NK-92 (cell line): ENCODE results near the gene C1orf141.
"Not testable (repeated sequence)": the region's sequence is repeated elsewhere in the genome, so short reads cannot be mapped to it uniquely, and the experiment has no call there.

Experiments
- DNase-seq: peaks from one replicate; lab custom pipeline; 2025; ENCODE audit not compliant: unreplicated experiment; lab: John Stamatoyannopoulos, UW

Gene C1orf141

GRCh38 chr1:67143966-67144365 lies 9.2 kb upstream of the C1orf141 start:
- no peak for DNase-seq

- no peak for DNase-seq
These were observed 8.2 kb upstream of the C1orf141 start for GRCh38 chr1:67142931-67143330.

- DNase-seq = not testable (repeated sequence)
These were observed 7.1 kb upstream of the C1orf141 start for GRCh38 chr1:67141832-67142231.

GRCh38 chr1:67140460-67140859 lies 5.7 kb upstream of the C1orf141 start:
- no peak for DNase-seq

DNA sequence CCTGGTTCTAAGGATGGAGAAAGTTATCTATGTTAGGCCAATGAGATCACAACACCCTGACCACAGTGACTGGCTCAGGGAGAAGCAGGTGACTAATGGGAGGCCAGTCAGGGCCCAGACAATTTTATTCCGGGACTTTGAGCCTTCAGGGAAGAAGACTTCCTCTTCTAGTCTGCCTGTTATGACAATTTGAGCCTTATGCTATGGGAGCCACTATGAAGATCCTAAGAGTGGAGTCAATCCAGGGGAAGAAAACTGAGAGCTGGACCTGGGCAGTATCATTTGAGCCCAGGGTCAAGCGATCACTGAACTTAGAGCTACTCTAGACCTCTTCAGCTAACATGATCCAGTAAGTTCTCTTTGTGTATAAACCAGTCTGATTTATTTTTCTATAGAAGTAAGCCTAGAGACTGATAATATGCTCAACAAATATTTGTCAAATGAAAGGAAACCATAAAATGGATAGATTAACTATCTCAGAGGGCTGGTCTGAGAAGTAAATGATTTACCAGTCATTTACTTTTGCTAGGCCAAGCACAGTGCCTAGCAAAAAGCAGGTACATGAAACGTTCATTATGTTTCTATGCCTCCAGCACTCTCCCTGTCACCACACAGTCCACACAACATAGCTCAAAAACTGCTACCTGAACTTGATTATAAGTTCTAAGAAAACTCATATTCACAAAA lies 4.2 kb upstream of the C1orf141 start:
- no peak for DNase-seq

DNA sequence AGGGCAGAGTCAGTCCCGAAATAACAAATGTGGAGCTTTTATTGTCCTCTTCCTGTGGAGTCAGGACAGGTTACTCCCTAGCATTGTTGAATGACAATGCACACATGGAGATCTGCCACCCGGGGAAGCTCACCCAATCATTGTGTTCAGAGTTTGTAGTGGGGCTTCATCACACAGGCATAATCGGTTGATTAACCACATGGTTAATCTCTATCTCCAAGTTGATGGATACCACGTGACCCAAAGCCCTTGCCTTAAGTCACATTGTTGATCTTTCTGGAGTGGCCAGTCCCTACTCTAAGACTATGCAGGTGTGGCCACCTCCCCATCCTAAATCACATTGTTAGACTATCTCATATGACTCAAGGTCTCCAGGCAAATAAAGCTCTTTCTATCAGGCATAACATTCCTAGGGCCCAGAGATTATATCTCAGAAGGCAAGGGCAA lies 2.6 kb upstream of the C1orf141 start:
- DNase-seq = no peak

DNA sequence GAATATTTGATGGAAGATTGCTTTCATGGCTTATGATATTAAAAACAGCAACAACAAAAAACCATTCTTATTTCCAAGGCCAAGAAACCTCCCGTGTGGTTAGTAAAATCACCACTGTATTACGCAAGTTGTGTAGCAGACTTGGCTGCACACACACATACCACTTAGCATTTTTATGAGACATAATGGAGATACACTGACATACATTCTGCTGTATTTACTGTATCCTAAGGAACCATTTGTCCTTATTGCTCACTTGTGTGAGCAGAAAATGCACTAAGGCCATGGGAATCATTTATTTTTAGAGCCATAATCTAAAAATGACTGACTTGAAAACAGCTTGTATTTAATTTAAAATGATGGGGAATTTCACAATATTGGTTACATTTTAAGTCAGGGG lies 584 bp upstream of the C1orf141 start:
- no peak for DNase-seq

DNA sequence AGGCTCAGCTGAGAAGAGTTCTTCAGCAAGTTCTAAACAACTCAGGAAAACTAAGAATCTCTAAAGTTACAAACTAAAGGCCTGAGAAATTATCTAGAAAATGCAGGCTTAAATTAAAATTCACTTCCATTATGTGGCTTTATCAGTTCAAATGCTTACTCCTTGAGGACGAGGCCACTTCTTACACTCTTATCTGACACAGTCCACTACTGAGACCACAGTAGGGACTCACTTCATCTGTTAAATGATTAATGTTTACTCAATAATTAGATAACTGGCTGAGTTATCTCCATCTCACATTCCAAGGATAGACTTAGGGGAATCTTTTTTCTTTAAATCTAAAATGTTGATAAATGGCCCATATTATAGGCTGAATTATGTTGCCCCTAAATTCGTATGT lies 1.6 kb downstream of the C1orf141 start:
- no peak for DNase-seq

DNA sequence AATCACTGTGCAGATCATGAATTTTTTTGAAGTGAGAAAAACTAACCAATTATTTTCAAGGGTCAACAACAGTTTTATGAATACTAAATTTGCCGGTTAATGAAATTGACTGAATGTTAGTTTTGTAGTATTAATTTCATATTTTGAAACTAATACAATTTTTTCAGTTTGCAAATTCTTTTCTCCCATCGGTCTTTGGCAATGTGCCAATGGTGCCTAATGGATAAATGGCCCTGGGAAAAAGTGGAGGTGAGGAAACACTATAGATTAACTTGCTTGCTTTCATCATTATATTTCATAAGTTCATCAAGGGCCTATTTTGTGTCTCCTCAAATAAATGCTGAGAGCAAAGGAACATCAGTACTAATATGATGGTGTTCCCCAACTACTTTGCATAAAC lies 4.1 kb downstream of the C1orf141 start:
- no peak for DNase-seq

DNA sequence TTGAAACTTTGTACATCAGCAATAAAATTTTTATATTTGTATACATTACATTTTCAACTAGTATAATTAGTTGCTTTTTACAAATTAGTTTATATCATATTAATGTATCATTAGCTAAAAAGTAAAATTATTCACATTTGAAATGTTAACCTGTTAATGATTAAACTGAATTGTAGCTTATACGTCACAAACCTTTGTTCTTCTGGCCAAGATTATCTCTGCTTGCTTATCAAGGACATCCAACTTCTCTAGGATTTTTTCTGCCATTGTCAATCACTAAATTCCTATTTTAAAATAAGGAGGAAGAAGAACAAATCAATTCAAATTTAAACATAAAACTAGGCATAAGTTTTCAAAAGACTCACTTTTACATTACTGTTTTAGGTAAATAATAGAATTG lies 7.8 kb downstream of the C1orf141 start:
- DNase-seq = no peak

- no peak for DNase-seq
These were observed 8.5 kb downstream of the C1orf141 start for GRCh38 chr1:67126111-67126746.

DNA sequence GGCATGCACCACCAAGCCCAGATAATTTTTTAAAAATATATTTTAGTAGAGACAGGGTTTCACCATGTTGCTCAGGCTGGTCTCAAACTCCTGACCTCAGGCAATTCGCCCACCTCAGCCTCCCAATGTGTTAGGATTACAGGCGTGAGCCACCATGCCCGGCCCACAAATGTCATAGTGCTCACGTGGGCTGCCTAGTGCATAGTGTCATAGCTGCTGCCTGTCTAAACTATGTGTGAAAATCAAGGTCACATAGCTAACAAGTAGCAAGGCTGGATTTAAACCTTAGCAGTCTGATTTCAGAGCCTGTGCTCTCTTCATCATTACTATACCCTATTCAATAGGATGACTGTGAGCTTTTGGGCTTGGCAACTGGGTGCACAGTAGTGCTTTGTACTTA lies 10.3 kb downstream of the C1orf141 start:
- no peak for DNase-seq

DNA sequence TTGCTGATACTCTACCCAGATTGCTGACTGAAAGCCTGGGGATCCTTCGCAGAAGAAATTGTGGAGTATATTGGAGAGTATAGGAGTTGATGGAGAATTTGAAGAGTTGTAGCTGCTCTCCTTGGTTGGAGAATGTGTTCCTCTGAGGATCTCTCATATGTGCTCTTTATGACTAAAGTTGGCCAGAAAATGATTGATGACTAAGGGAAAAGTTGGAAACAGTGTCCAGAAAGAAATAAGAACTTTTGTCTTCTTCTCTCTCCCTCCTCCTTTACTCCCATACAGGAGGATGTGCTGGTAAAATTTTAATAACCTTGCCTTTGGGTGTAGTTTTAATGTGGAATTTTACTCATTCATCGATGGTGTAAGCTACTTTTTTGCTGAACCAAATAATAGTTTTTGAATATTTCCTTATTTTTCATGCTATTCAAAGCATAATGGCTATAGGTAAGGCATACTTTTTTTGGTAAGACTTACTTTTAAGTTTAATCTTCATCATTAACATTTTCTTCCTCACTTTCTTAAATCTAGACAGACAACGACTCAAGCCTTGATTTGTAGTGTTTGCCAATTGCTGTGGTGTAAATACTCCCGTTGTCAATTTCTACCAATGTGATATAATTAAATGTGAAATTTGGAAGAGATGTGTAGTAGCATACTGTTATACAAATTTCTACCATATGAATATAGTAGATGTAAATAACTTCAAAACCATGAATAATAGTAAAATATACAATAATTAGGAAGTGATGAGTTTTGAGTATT lies 13.7 kb downstream of the C1orf141 start:
- DNase-seq = no peak

DNA sequence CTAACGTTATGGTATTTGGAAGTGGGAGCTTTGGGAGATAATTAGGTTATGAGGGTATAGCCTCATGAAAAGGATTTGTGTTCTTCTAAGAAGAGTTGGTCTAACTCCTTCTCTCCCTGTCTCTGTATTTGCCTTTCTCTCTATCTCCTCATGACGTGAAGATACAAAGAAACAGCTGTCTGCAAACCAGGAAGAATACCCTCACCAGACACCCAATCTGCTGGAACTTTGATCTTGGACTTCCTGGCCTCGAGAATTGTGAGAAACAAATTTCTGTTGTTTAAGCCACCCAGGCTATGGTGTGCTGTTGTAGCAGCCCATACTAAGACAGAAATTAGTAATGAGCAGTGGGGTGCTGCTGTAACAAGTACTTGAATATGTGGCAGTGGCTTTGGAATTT lies 16.1 kb downstream of the C1orf141 start:
- DNase-seq = no peak

DNA sequence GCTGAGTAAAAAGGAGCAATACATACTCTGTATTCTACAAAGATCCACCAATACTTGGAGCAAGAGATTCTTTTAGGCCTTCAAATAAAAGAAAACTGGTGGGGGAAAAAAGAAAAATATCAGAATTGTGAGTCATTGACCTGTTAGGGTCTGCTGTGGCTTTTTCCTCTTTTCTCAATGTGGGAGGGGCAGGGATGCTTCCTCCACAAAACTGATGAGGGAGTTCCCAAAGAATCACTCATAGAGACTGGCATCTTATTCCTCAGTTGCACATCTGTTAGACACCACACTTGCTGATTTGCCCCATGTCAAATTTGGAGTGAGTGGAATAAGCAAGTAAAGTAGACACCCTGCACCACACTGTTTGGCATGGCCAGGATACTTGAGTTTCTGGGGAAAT lies 16.6 kb downstream of the C1orf141 start:
- DNase-seq = no peak

GRCh38 chr1:67114162-67114561 lies 20.6 kb downstream of the C1orf141 start:
- DNase-seq = no peak

DNA sequence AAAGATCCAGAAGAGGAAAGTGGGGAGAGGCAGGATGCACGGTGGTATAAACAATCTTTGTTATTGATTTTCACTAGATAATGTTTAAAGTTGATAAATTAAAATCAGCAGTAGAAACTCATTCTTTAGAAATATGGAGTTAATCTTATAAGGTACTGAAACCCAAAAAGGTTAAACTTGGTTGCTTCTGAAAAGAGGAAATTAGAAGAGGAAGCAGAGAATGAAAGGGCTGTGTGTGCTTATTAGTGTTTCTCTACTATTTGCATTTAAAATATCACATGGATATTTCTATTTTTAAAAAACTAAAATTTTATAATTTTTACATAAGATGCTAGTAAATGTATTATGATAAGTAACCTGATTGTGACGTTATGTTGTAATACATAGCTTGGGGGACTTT lies 24.4 kb downstream of the C1orf141 start:
- no peak for DNase-seq

DNA sequence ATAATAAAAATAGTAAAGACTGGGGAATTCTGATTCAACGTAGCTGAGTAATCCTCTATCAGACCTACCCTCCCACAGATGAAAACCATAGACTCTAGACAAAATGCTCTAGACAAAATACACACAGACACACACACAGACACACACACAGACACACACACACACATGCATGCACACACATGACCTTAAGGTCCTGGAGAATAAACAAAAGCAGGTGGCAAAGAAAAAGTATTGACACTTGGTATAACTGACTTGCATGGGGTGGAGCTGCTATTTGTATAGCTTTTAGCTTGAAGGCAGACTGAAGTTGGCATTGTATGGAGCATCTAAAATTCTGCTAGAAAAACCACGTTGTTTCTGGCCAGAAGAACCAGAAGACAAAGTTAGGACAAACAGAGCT lies 29.3 kb downstream of the C1orf141 start:
- DNase-seq = no peak

DNA sequence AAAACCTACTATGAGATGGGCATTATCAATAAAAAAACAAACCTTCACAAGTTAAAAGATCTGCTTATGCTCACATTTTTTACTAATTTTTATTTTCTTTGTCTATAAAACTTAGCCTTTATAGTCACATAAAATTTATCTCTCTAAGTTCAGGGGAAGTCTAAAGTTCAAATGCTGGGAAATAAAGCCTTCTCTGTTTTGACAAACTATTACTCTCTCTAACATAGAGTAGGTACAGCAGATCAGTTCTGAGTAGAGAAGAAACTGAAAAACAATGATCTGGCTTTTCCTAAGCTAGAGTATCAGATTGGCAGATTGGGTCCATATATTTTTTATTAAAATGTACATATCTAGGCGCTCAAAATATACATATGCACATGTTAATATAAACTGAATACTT lies 31.2 kb downstream of the C1orf141 start:
- DNase-seq = no peak

DNA sequence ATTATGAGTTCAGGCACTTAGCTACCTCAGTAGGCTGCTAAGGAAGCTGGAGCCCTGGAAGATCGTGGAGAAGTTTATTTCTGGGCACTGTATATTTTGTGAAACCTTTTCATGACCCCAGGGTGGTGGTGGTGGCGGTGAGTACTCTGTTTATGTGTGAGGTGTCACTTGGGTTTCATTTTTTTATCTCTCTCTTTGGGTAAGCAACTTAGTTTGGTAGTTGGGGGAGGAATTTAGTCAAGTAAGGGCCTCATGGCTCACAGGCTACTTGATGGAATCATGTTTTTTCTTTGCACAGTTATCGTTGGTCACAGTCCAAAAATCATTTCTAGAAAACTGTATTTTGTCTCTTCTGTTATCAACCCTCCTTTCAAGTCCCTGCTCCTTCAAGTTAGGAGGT lies 33.9 kb downstream of the C1orf141 start:
- no peak for DNase-seq

DNA sequence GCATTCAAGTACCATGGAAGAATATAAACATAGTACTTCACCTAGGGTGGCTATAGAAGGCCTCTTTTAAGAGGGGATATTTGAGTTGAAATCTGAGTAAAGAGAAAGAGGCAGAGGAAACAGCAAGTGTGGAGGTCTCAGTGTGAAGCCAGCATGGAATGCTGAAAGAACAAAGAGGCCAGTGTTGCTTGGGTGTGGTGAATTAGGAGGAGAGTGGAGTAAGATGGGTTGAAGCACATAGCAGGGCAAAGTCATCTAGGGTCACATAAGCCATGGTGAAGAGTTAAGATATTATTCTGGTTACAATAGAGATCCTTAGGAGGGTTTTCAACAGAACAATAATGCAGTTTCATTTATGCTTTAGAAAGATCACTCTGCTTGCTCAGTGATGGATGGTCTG lies 37.5 kb downstream of the C1orf141 start:
- DNase-seq = no peak

DNA sequence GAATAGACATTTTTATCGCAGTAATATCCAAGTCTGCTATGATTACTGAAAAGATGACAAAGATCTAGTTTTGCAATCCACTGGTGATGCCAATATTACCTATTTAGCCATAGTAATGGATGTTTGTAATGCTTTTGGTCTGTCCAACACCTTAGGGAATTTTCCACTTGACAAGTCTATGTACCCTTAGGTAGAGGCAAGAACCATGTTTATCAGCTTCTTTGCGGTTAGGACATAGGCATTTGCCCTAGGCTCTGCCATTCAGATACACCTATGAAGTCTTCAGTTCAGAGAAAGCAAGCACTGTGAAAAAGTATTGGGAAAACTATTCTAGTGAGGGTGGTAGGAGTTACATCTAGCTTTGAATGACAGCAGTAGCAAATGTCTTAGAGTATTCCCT lies 40.6 kb downstream of the C1orf141 start:
- no peak for DNase-seq
